Heart left ventricle (tissue), 16 donors: ENCODE measurements around the gene TNS4. TPM values are rescaled to one million over a fixed set of nuclear protein-coding genes. Genes with fewer than 3 reads are reported as not detected.
A peak's percentile ranks its signal among the peaks of the same experiment; 100 is the strongest.

Source experiments
- ATAC-seq, 4 donors: fragments of 200-7000 bp; cut with Tn5 transposase; one replicate each; pipeline ENCODE4 v1.9.1; 2020 to 2022; ENCODE audit warnings: moderate library complexity in 4 of 4, mild to moderate bottlenecking in 3 of 4, moderate number of reproducible peaks in 1 of 4
- DNase-seq, 5 donors: peaks; one replicate each; pipeline ENCODE4 v3.0.0-alpha.2; 2020
- H3K27ac ChIP-seq, 12 donors: fragments of 200-600 bp; sonication (generic) in 4 of 12; one replicate each; pipeline versions ENCODE4 v1.5.0 to v1.8.0; 2016 to 2022; ENCODE audit warnings: mild to moderate bottlenecking in 2 of 12
- H3K27me3 ChIP-seq, 9 donors: fragments of 200-600 bp; sonication (generic) in 2 of 9; one replicate each; pipeline versions ENCODE4 v1.5.1 to v1.8.0; 2016 to 2022; ENCODE audit warnings: mild to moderate bottlenecking in 3 of 9
- H3K36me3 ChIP-seq, 9 donors: fragments of 200-600 bp; sonication (generic) in 2 of 9; one replicate each; pipeline versions ENCODE4 v1.5.0 to v1.8.0; 2018 to 2022; ENCODE audit warnings: mild to moderate bottlenecking in 2 of 9
- H3K4me1 ChIP-seq, 12 donors: fragments of 200-600 bp; sonication (generic) in 4 of 12; one replicate each; pipeline versions ENCODE4 v1.5.0 to v1.8.0; 2016 to 2022; ENCODE audit warnings: mild to moderate bottlenecking in 3 of 12
- H3K4me3 ChIP-seq, 12 donors: fragments of 200-600 bp; sonication (generic) in 4 of 12; one replicate each; pipeline versions ENCODE4 v1.5.0 to v1.8.0; 2017 to 2022; ENCODE audit warnings: mild to moderate bottlenecking in 9 of 12, moderate library complexity in 4 of 12
- H3K9me3 ChIP-seq, 12 donors: fragments of 200-600 bp; sonication (generic) in 4 of 12; one replicate each; pipeline versions ENCODE4 v1.5.0 to v1.8.0; 2016 to 2022; ENCODE audit warnings: mild to moderate bottlenecking in 1 of 12
- POLR2A ChIP-seq, 2 donors: fragments of 450-650 bp; IDR thresholded peaks; one replicate each; pipeline ENCODE4 v1.6.1; 2017; ENCODE audit warnings: antibody characterized with exemption in 2 of 2, mild to moderate bottlenecking in 2 of 2, moderate library complexity in 2 of 2
- WGBS, 4 donors: extraction: QIAGEN DNeasy Blood & Tissue Kit in 2 of 4; methylation state at CpG; one replicate each; pipeline versions ENCODE4 v1.1.5 to v1.1.7; 2013 to 2018; 5-methylcytosine and 5-hydroxymethylcytosine counted together
- intact Hi-C, 10 donors: fragments of 100-400 bp; cut with DNase I; formaldehyde crosslinking; loops; one replicate each; pipeline versions ENCODE4 v1.11.1 to v1.14.2; 2022
- polyA plus RNA-seq, 2 donors: library from polyadenylated mRNA; stranded (reverse); fragments of 200-250 nt; gene quantifications; one replicate each; pipeline ENCODE4 v1.2.3, GENCODE V29; 2013
- total RNA-seq, 9 donors: library from RNA; depleted of rRNA in 2 of 9; stranded (reverse); fragments of >200 nt in 2 of 9; fragmentation: NEBNext Ultra II Directional in 3 of 9; extraction: Animal tissue kit (Norgen Biotek cat#: 25700) in 3 of 9; gene quantifications; one replicate each; pipeline versions ENCODE4 v1.1.0 to v1.2.4, GENCODE V29; 2016 to 2023
- TF ChIP-seq, protein P1 (sequence below), 12 donors: fragments of 200-600 bp; sonication (generic) in 4 of 12; IDR thresholded peaks; one replicate each; pipeline versions ENCODE4 v1.5.0 to v1.8.0; 2018 to 2022; ENCODE audit warnings: antibody characterized with exemption in 12 of 12, mild to moderate bottlenecking in 5 of 12
- donor health status: ischemic (EF 13 %, LVEDD 7.1; RV severe dilation, severe dysfunction).
- donor health status: healthy with polysubstance abuse.
- donor health status: DM: no; HTN: yes; CAD: no.
- donor health status: DM: no; HTN: no; CAD: no.
- donor health status: ischemic (EF 25% LVEDD 6.9; RV normal size, moderate dysfunction).
- donor health status: ischemic (EF 25% LVEDD 5.7; RV mildly dilated, moderate dysfunction).
- donor health status: healthy.
- donor health status: DM: yes; HTN: yes; CAD: no.
- donor health status: ischemic (EF 35%, LVEDD 5.7; RV mildly dilated, moderate dysfunction).
- donor health status: nonischemic (EF 11% LVEDD 7.7; RV severe dilation, severe dysfunction).
- donor health status: DM: yes; HTN: yes; CAD: no.
- donor health status: PGD.
- donor health status: ischemic (EF 29% LVEDD 5.4; RV normal size, mild dysfunction).
- donor health status: nonischemic (EF 23%, LVEDD 6.1; RV moderate dilation, normal function).

TNS4 gene
- total and polyA plus RNA-seq, 11 donors = 0.16 to 0.91 TPM; not detected in 9

DNA sequence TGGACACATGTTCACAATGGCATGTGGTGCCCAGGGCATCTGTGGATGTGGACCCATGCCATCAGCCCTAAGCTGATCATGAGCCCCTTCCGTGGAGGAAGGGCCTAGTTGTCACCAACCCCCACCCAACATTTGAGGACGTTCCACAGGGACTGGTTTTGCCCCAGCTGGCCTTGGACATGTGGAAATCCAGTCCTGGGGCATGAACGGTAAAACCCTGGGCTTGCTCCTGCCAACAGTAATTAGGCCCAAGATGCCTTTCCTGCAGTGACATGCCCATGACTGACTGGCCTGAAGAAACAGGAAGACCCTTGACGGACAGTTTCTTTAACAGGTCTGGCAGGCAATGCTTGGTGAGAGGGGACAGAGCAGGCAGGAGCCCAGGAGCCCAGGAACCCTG, 7.7 kb downstream of the TNS4 start:
- 74 to 93% (median 80%) methylated on average over 2 to 4 of the region's 4 CpGs for WGBS, 4 donors
- ATAC-seq = no peak

DNA sequence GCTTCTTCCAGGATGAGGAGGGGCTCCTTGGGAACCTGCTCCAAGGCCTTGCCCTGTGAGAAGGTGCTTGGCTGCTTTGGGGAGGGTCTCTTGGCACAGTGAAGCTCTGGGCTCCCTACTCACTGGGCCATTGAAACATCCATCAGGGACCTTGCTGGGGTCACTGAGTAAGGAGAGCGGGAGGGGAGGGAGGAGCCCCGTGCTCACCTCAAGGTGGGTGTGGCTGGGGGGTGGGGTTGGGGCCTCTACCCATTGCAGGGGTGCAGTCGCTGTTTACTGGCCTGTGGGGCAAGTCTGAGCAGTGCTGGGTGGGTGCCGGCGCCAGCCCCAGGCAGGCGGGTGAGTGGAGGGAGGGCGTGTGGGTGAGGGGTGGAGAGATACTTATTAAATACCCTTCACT, 9.9 kb downstream of the TNS4 start:
- Histone ChIP-seq H3K27me3 (no peaks in the 10 kb centered on the region), H3K36me3 (no peaks in the 10 kb centered on the region), H3K4me1 (peaks cover 0 to 18% (median 0%) of the 10 kb centered on the region in 12 donors), H3K4me3 (no peak overlapping the region), H3K27ac (peak overlapping the region in 1 of 12 donors; percentile 82), H3K9me3 (no peaks in the 10 kb centered on the region)
- no peak for ATAC-seq
- TF ChIP-seq, protein P1, sequence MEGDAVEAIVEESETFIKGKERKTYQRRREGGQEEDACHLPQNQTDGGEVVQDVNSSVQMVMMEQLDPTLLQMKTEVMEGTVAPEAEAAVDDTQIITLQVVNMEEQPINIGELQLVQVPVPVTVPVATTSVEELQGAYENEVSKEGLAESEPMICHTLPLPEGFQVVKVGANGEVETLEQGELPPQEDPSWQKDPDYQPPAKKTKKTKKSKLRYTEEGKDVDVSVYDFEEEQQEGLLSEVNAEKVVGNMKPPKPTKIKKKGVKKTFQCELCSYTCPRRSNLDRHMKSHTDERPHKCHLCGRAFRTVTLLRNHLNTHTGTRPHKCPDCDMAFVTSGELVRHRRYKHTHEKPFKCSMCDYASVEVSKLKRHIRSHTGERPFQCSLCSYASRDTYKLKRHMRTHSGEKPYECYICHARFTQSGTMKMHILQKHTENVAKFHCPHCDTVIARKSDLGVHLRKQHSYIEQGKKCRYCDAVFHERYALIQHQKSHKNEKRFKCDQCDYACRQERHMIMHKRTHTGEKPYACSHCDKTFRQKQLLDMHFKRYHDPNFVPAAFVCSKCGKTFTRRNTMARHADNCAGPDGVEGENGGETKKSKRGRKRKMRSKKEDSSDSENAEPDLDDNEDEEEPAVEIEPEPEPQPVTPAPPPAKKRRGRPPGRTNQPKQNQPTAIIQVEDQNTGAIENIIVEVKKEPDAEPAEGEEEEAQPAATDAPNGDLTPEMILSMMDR (IDR thresholded peaks at IDR 0.05) = no peak
- no peak for TF ChIP-seq POLR2A (IDR thresholded peaks at IDR 0.05)
- intact Hi-C loops = no loop called here
- DNase-seq = peak in 3 of 5 donors; percentile 1 to 32 (median 19)
- WGBS, 4 donors = 80 to 84% (median 81%) methylated on average over 7 of the region's 7 CpGs

More for the DNA sequence above, 7.7 kb downstream of the TNS4 start:
- Histone ChIP-seq H3K4me3 (no peak overlapping the region), H3K4me1 (peaks cover 0 to 10% (median 0%) of the 10 kb centered on the region in 12 donors), H3K27ac (peak overlapping the region in 1 of 12 donors; percentile 9), H3K36me3 (no peaks in the 10 kb centered on the region), H3K27me3 (no peaks in the 10 kb centered on the region), H3K9me3 (no peaks in the 10 kb centered on the region)
- no peak for TF ChIP-seq POLR2A (IDR thresholded peaks at IDR 0.05)
- TF ChIP-seq, protein P1 (IDR thresholded peaks at IDR 0.05) = no peak
- intact Hi-C loops = no loop called here
- DNase-seq = peak in 2 of 5 donors; percentile 15 to 27

DNA sequence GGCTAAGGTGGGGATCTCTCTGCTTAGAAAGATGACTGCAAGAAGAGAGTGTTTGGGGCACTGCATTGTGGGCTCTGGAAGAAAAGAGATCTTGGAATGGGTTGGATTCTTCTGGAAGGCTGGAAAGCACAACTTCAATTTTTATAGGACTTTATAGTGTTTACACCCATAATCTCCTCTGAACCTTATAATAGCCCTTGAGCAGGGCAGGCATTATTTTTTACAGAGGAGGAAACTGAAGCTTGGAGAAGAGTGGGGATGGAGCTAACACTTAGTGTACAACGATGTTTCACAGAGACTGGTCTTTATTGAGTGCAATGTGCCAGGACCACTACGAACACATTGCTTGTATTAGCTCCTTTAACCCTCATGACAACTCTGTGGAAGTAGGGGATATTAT, 10.4 kb downstream of the TNS4 start:
- Histone ChIP-seq H3K36me3 (no peaks in the 10 kb centered on the region), H3K4me3 (no peak overlapping the region), H3K27ac (peak overlapping the region in 1 of 12 donors; percentile 82), H3K4me1 (peaks cover 0 to 23% (median 0%) of the 10 kb centered on the region in 12 donors), H3K27me3 (no peaks in the 10 kb centered on the region), H3K9me3 (no peaks in the 10 kb centered on the region)
- intact Hi-C loops = no loop called here
- no peak for TF ChIP-seq POLR2A (IDR thresholded peaks at IDR 0.05)
- TF ChIP-seq, protein P1 (IDR thresholded peaks at IDR 0.05) = no peak
- DNase-seq (no peak), ATAC-seq (no peak)
- 86 to 91% (median 90%) methylated on average over 2 of the region's 2 CpGs for WGBS, 4 donors

DNA sequence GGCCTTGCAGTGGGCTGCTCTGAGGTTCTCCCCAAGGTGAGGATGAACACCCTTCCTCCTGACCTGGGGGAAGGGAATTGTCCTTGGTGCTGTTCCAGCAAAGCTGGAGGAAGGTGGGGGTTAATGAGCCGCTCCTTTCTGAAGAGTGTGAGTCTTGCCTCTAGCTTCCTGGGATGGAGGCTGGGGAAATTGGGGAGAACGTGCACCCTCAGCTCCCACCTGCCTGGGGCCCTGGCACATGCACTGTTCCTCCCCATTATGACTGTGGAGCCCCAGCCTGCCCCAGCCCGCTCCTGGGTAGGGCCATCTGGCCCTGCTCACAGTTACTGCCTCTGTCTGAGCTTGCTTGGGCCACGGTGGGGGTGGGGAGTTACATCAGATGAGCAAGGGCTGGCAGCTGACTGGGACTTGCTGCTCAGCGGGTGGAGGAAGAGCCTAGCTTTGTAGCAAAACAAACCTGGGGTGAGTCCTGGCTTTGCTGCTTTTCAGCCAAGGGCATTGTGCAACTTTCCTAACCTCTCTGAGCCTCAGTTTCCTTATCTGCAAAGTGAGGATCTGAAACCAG, 11.1 kb downstream of the TNS4 start:
- Histone ChIP-seq H3K9me3 (no peaks in the 10 kb centered on the region), H3K27me3 (no peaks in the 10 kb centered on the region), H3K36me3 (no peaks in the 10 kb centered on the region), H3K4me1 (peaks cover 0 to 30% (median 0%) of the 10 kb centered on the region in 12 donors), H3K4me3 (no peak overlapping the region), H3K27ac (peak overlapping the region in 1 of 12 donors; percentile 82)
- intact Hi-C loops = no loop called here
- ATAC-seq (peak in 3 of 4 donors; percentile 50 to 71 (median 52)), DNase-seq (peak in 4 of 5 donors; percentile 46 to 65 (median 56))
- 55 to 70% (median 59%) methylated on average over 2 to 5 of the region's 5 CpGs for WGBS, 4 donors
- TF ChIP-seq, protein P1 (IDR thresholded peaks at IDR 0.05) = no peak
- no peak for TF ChIP-seq POLR2A (IDR thresholded peaks at IDR 0.05)
